Measurements from ENCODE around the gene HSD11B1.

- no peak for TF ChIP-seq POLR2AphosphoS5 (IDR thresholded peaks at IDR 0.05)
- TF ChIP-seq POLR2A (IDR thresholded peaks at IDR 0.05) = no peak
- TF ChIP-seq CTCF (IDR thresholded peaks at IDR 0.05) = no peak
These were observed 18.6 kb downstream of the HSD11B1 start for GRCh38 chr1:209723265-209723664.

Data from sigmoid colon (tissue), 4 donors.